K562 (cell line): ENCODE results near the gene CPPED1. TPM values are rescaled to one million over a fixed set of nuclear protein-coding genes. Genes with fewer than 3 reads are reported as not detected.
A peak's percentile ranks its signal among the peaks of the same experiment; 100 is the strongest.

ENCODE experiments used
- ATF3 ChIP-seq, 2 experiments: fragments of 450-650 bp in 1 of 2; sonication (generic) in 1 of 2; formaldehyde crosslinking in 1 of 2; IDR thresholded peaks in 1 of 2; conservative IDR thresholded peaks in 1 of 2; 2 replicates each; pipeline versions ENCODE4 v1.6.1 to v1.8.1; 2016 to 2023; ENCODE audit warnings: mild to moderate bottlenecking in 2 of 2, moderate library complexity in 2 of 2, inconsistent platforms in 1 of 2, missing genetic modification reagents in 1 of 2
- ATF7 ChIP-seq: fragments of 450-650 bp; IDR thresholded peaks from 2 replicates; pipeline ENCODE4 v1.7.1; 2014; ENCODE audit warnings: mild to moderate bottlenecking, moderate library complexity
- DPF2 ChIP-seq: fragments of 450-650 bp; IDR thresholded peaks from 2 replicates; pipeline ENCODE4 v1.6.1; 2016
- ELK1 ChIP-seq: sonication (generic); formaldehyde crosslinking; IDR thresholded peaks from 2 replicates; pipeline ENCODE4 v1.8.1; 2022; ENCODE audit warnings: missing genetic modification reagents
- GABPB1 ChIP-seq: sonication (generic); formaldehyde crosslinking; IDR thresholded peaks from 2 replicates; pipeline ENCODE4 v1.8.0; 2022; ENCODE audit warnings: mild to moderate bottlenecking, missing genetic modification reagents
- JUN ChIP-seq, 2 experiments: sonication (generic) in 1 of 2; formaldehyde crosslinking in 1 of 2; IDR thresholded peaks; 2 replicates each; pipeline versions ENCODE4 v1.6.1 to v1.8.0; 2012 to 2022; ENCODE audit warnings: borderline replicate concordance in 2 of 2, mild to moderate bottlenecking in 2 of 2, improper control_type of control experiment in 1 of 2, low read depth in 1 of 2, low read length in 1 of 2, missing genetic modification reagents in 1 of 2
- JUND ChIP-seq, 2 experiments: IDR thresholded peaks; 2 replicates in 1 of 2; 3 replicates in 1 of 2; pipeline ENCODE4 v1.6.1; 2011; ENCODE audit warnings: borderline replicate concordance in 2 of 2, low read depth in 2 of 2, low read length in 2 of 2, improper control_type of control experiment in 1 of 2, missing biosample characterization in 1 of 2, missing genetic modification characterization in 1 of 2, missing genetic modification reagents in 1 of 2
- KDM1A ChIP-seq, 2 experiments: fragments of 450-650 bp; IDR thresholded peaks; 2 replicates each; pipeline ENCODE4 v1.6.1; 2016; ENCODE audit warnings: mild to moderate bottlenecking in 2 of 2
- KLF16 ChIP-seq: IDR thresholded peaks from 2 replicates; pipeline ENCODE4 v1.6.1; 2016; ENCODE audit warnings: antibody characterized with exemption
- LEF1 ChIP-seq: fragments of 450-650 bp; IDR thresholded peaks from 2 replicates; pipeline ENCODE4 v1.6.1; 2016; ENCODE audit warnings: mild to moderate bottlenecking
- NCOR1 ChIP-seq: fragments of 450-650 bp; IDR thresholded peaks from 2 replicates; pipeline ENCODE4 v1.6.1; 2016; ENCODE audit warnings: mild to moderate bottlenecking, moderate library complexity
- RCOR1 ChIP-seq, 2 experiments: IDR thresholded peaks; 2 replicates each; pipeline ENCODE4 v1.6.1; 2012; ENCODE audit warnings: low read depth in 2 of 2, low read length in 2 of 2, borderline replicate concordance in 1 of 2, improper control_type of control experiment in 1 of 2
- SAFB2 ChIP-seq: fragments of 200-400 bp; formaldehyde crosslinking; IDR thresholded peaks from 2 replicates; pipeline ENCODE4 v1.6.1; 2018; ENCODE audit warnings: borderline replicate concordance, low read length, low read depth, moderate library complexity; ENCODE audit not compliant: severe bottlenecking
- SIRT6 ChIP-seq: IDR thresholded peaks from one replicate; pipeline ENCODE4 v1.6.1; 2012; ENCODE audit warnings: low read depth, mild to moderate bottlenecking, control low read depth, inconsistent platforms, low read length, moderate library complexity
- SMC3 ChIP-seq: conservative IDR thresholded peaks from 2 replicates; pipeline ENCODE4 v1.6.1; 2011; ENCODE audit warnings: low read depth, low read length, improper control_type of control experiment; ENCODE audit not compliant: insufficient read depth
- SRSF3 ChIP-seq: fragments of 200-400 bp; formaldehyde crosslinking; IDR thresholded peaks from 2 replicates; pipeline ENCODE4 v1.6.1; 2016; ENCODE audit warnings: mild to moderate bottlenecking, low read length, moderate library complexity; ENCODE audit not compliant: insufficient read depth
- TEAD4 ChIP-seq, 2 experiments: sonication (generic) in 1 of 2; formaldehyde crosslinking in 1 of 2; IDR thresholded peaks; 2 replicates each; pipeline versions ENCODE4 v1.6.1 to v1.8.0; 2012 to 2022; ENCODE audit warnings: borderline replicate concordance in 1 of 2, inconsistent platforms in 1 of 2, low read length in 1 of 2, mild to moderate bottlenecking in 1 of 2, missing genetic modification reagents in 1 of 2
- TRIM24 ChIP-seq, 2 experiments: fragments of 450-650 bp; IDR thresholded peaks; 2 replicates each; pipeline ENCODE4 v1.6.1; 2016
- YY1 ChIP-seq, 3 experiments: IDR thresholded peaks; 2 replicates each; pipeline ENCODE4 v1.6.1; 2011; ENCODE audit warnings: low read length in 2 of 3, mild to moderate bottlenecking in 2 of 3, moderate library complexity in 2 of 3, borderline replicate concordance in 1 of 3, control low read depth in 1 of 3, low read depth in 1 of 3; ENCODE audit not compliant: insufficient read depth in 3 of 3, insufficient replicate concordance in 2 of 3, control insufficient read depth in 1 of 3, insufficient read length in 1 of 3; ENCODE audit errors: extremely low read depth in 1 of 3
- ZC3H8 ChIP-seq: fragments of 450-650 bp; IDR thresholded peaks from 2 replicates; pipeline ENCODE4 v1.6.1; 2017
- ZNF444 ChIP-seq: fragments of 250-450 bp; sonication (Bioruptor Pico); IDR thresholded peaks from 2 replicates; pipeline ENCODE4 v1.4.0; 2020; ENCODE audit warnings: mild to moderate bottlenecking, moderate library complexity
- polyA plus RNA-seq, 8 experiments: library from polyadenylated mRNA; depleted of rRNA in 4 of 8; stranded (reverse) in 5 of 8; unstranded in 3 of 8; fragments of >200 nt; fragmentation: Nextera tagmentation in 2 of 8; fragmentation: Illumina TruSeq in 1 of 8; extraction: Ambion mirVana in 2 of 8; extraction: Trizol in 1 of 8; gene quantifications; 2 replicates each; pipeline versions ENCODE4 v1.2.1 to v1.2.3, GENCODE V29; 2011 to 2014; ENCODE audit warnings: inconsistent platforms in 1 of 8, missing spikeins in 1 of 8
- total RNA-seq, 7 experiments: library from RNA; depleted of rRNA in 6 of 7; stranded (reverse); fragments of >200 nt in 6 of 7; fragmentation: Illumina TruSeq in 2 of 7; extraction: Trizol in 2 of 7; gene quantifications; 2 replicates each; pipeline versions ENCODE4 v1.2.1 to v1.2.3, GENCODE V29; 2011 to 2021; ENCODE audit warnings: low replicate concordance in 1 of 7
- TF ChIP-seq, protein P1 (sequence below): sonication (generic); formaldehyde crosslinking; IDR thresholded peaks from 2 replicates; pipeline ENCODE4 v1.8.0; 2022; ENCODE audit warnings: missing genetic modification reagents, mild to moderate bottlenecking, moderate library complexity, borderline replicate concordance
- TF ChIP-seq, protein P2 (sequence below): fragments of 450-650 bp; IDR thresholded peaks from 2 replicates; pipeline ENCODE4 v1.6.1; 2017; ENCODE audit warnings: mild to moderate bottlenecking, moderate library complexity

Gene CPPED1
- total and polyA plus RNA-seq, 9 of the 15 experiments (the other 6 are each of a cell fraction or from before 2014, with no cell fraction given): 7.5 to 25.7 (median 16.9) TPM

- TF ChIP-seq KDM1A (IDR thresholded peaks at IDR 0.05): peak; percentile 61 to 65
- no peak for TF ChIP-seq ZC3H8
- no peak for TF ChIP-seq SRSF3
- peak in 1 of 2 experiments; percentile 30; a peak in 1 of 4 replicates for TF ChIP-seq TRIM24 (IDR thresholded peaks at IDR 0.05)
- peak; percentile 64 for TF ChIP-seq KLF16
- TF ChIP-seq DPF2: peak; percentile 46; the same call in 1 of the 2 replicates
- TF ChIP-seq SIRT6: no peak
- TF ChIP-seq SMC3: no peak
- TF ChIP-seq, protein P1, sequence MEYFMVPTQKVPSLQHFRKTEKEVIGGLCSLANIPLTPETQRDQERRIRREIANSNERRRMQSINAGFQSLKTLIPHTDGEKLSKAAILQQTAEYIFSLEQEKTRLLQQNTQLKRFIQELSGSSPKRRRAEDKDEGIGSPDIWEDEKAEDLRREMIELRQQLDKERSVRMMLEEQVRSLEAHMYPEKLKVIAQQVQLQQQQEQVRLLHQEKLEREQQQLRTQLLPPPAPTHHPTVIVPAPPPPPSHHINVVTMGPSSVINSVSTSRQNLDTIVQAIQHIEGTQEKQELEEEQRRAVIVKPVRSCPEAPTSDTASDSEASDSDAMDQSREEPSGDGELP (CRISPR knock-in tag): no peak
- TF ChIP-seq ATF3 (IDR thresholded peaks at IDR 0.05): peak; percentile 75; the same call in 1 of the 2 replicates
- no peak for TF ChIP-seq ATF3 (CRISPR knock-in tag; conservative IDR thresholded peaks at IDR 0.05)
- peak; percentile 64 for TF ChIP-seq JUN (IDR thresholded peaks at IDR 0.05; ENCODE audit: borderline replicate concordance, low read depth, low read length)
- TF ChIP-seq JUN (CRISPR knock-in tag; IDR thresholded peaks at IDR 0.05; ENCODE audit: borderline replicate concordance): no peak
- no peak for TF ChIP-seq GABPB1 (CRISPR knock-in tag)
- no peak for TF ChIP-seq SAFB2
- peak; percentile 60; the same call in 1 of the 2 replicates for TF ChIP-seq TEAD4 (IDR thresholded peaks at IDR 0.05; ENCODE audit: low read length)
- TF ChIP-seq TEAD4 (CRISPR knock-in tag; IDR thresholded peaks at IDR 0.05; ENCODE audit: borderline replicate concordance): no peak
- TF ChIP-seq ATF7: peak; percentile 28; the same call in 1 of the 2 replicates
- no peak for TF ChIP-seq YY1 (IDR thresholded peaks at IDR 0.05; ENCODE audit: borderline replicate concordance in 1 of 3, control insufficient read depth in 1 of 3, extremely low read depth in 1 of 3, insufficient read depth in 3 of 3, insufficient read length in 1 of 3, insufficient replicate concordance in 2 of 3, low read depth in 1 of 3, low read length in 2 of 3)
- TF ChIP-seq, protein P2, sequence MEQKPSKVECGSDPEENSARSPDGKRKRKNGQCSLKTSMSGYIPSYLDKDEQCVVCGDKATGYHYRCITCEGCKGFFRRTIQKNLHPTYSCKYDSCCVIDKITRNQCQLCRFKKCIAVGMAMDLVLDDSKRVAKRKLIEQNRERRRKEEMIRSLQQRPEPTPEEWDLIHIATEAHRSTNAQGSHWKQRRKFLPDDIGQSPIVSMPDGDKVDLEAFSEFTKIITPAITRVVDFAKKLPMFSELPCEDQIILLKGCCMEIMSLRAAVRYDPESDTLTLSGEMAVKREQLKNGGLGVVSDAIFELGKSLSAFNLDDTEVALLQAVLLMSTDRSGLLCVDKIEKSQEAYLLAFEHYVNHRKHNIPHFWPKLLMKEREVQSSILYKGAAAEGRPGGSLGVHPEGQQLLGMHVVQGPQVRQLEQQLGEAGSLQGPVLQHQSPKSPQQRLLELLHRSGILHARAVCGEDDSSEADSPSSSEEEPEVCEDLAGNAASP: no peak
- peak in 1 of 2 experiments; percentile 30; a peak in 1 of 4 replicates for TF ChIP-seq RCOR1 (IDR thresholded peaks at IDR 0.05; ENCODE audit: borderline replicate concordance in 1 of 2, low read depth in 2 of 2, low read length in 2 of 2)
- TF ChIP-seq NCOR1: 0 out of 2 replicates have a peak, but pooled peaks have one; percentile 37
- TF ChIP-seq JUND (IDR thresholded peaks at IDR 0.05; ENCODE audit: borderline replicate concordance, low read depth, low read length): peak; percentile 51; the same call in 1 of the 2 replicates
- no peak; the same call in 2 of the 3 replicates for TF ChIP-seq JUND (tag; IDR thresholded peaks at IDR 0.05; ENCODE audit: borderline replicate concordance, low read depth, low read length)
- TF ChIP-seq ELK1 (CRISPR knock-in tag): no peak
- TF ChIP-seq ZNF444 (CRISPR knock-in tag): no peak
- no peak for TF ChIP-seq LEF1
Observed at GRCh38 chr16:12675852-12676251, 127.8 kb downstream of the CPPED1 start (continued).
